Liver (tissue), 9 donors: ENCODE measurements around the gene BIN2. TPM values are rescaled to one million over a fixed set of nuclear protein-coding genes. Genes with fewer than 3 reads are reported as not detected.

Experiments used
- DNase-seq: peaks from one replicate; pipeline ENCODE4 v3.0.0-alpha.2; 2017; ENCODE audit warnings: low spot score
- H3K27ac ChIP-seq, 2 donors: one replicate each; pipeline ENCODE4 v1.7.0; 2013; ENCODE audit warnings: inconsistent platforms in 2 of 2, low read length in 2 of 2, control low read depth in 1 of 2, low read depth in 1 of 2, mild to moderate bottlenecking in 1 of 2
- H3K27me3 ChIP-seq, 4 donors: one replicate each; pipeline versions ENCODE4 v1.6.1 to v1.7.0; 2013; ENCODE audit warnings: low read length in 3 of 4, inconsistent platforms in 1 of 4, mild to moderate bottlenecking in 1 of 4, moderate library complexity in 1 of 4; ENCODE audit not compliant: control insufficient read depth in 4 of 4, insufficient read depth in 4 of 4
- H3K36me3 ChIP-seq, 4 donors: one replicate each; pipeline versions ENCODE4 v1.6.1 to v1.7.0; 2013; ENCODE audit warnings: low read length in 3 of 4, mild to moderate bottlenecking in 3 of 4, low read depth in 1 of 4, moderate library complexity in 1 of 4; ENCODE audit not compliant: control insufficient read depth in 4 of 4, insufficient read depth in 3 of 4
- H3K4me1 ChIP-seq, 4 donors: one replicate each; pipeline versions ENCODE4 v1.6.1 to v1.7.0; 2013; ENCODE audit warnings: low read length in 3 of 4, mild to moderate bottlenecking in 3 of 4, moderate library complexity in 1 of 4; ENCODE audit not compliant: control insufficient read depth in 4 of 4, insufficient read depth in 4 of 4
- H3K4me3 ChIP-seq, 3 donors: one replicate each; pipeline versions ENCODE4 v1.6.1 to v1.7.0; 2013; ENCODE audit warnings: low read length in 3 of 3, control low read depth in 1 of 3, low read depth in 1 of 3, mild to moderate bottlenecking in 1 of 3
- H3K9ac ChIP-seq, 2 donors: one replicate each; pipeline ENCODE4 v1.7.0; 2013; ENCODE audit warnings: low read length in 2 of 2, mild to moderate bottlenecking in 2 of 2, moderate library complexity in 2 of 2, control low read depth in 1 of 2, low read depth in 1 of 2
- H3K9me3 ChIP-seq, 4 donors: one replicate each; pipeline versions ENCODE4 v1.6.1 to v1.7.0; 2013; ENCODE audit warnings: low read length in 3 of 4; ENCODE audit not compliant: control insufficient read depth in 4 of 4
- ATF3 ChIP-seq: IDR thresholded peaks from 2 replicates; pipeline ENCODE4 v1.6.1; 2016; ENCODE audit warnings: antibody characterized with exemption
- CTCF ChIP-seq: fragments of 150-350 bp; IDR thresholded peaks from 2 replicates; pipeline ENCODE4 v1.5.1; 2017; ENCODE audit warnings: improper control_type of control experiment, low read depth, low read length; ENCODE audit not compliant: missing input control
- EGR1 ChIP-seq, 2 donors: IDR thresholded peaks; 2 replicates each; pipeline ENCODE4 v1.6.1; 2016 to 2018; ENCODE audit warnings: antibody characterized with exemption in 2 of 2, low read depth in 2 of 2
- FOXA1 ChIP-seq: IDR thresholded peaks from 2 replicates; pipeline ENCODE4 v1.6.1; 2016; ENCODE audit warnings: antibody characterized with exemption
- FOXA2 ChIP-seq: IDR thresholded peaks from 2 replicates; pipeline ENCODE4 v1.6.1; 2016; ENCODE audit warnings: antibody characterized with exemption
- GABPA ChIP-seq, 2 donors: IDR thresholded peaks in 1 of 2; conservative IDR thresholded peaks in 1 of 2; 2 replicates each; pipeline ENCODE4 v1.6.1; 2016; ENCODE audit warnings: antibody characterized with exemption in 2 of 2, mild to moderate bottlenecking in 1 of 2, moderate library complexity in 1 of 2
- HNF4A ChIP-seq, 2 donors: conservative IDR thresholded peaks; 2 replicates each; pipeline ENCODE4 v1.6.1; 2016; ENCODE audit warnings: antibody characterized with exemption in 2 of 2, mild to moderate bottlenecking in 2 of 2
- HNF4G ChIP-seq: IDR thresholded peaks from 2 replicates; pipeline ENCODE4 v1.6.1; 2016; ENCODE audit warnings: antibody characterized with exemption
- JUND ChIP-seq, 2 donors: IDR thresholded peaks; 2 replicates each; pipeline ENCODE4 v1.6.1; 2016; ENCODE audit warnings: antibody characterized with exemption in 2 of 2
- NR2F2 ChIP-seq: IDR thresholded peaks from 2 replicates; pipeline ENCODE4 v1.6.1; 2016; ENCODE audit warnings: antibody characterized with exemption
- RAD21 ChIP-seq, 2 donors: IDR thresholded peaks; 2 replicates each; pipeline ENCODE4 v1.6.1; 2016; ENCODE audit warnings: antibody characterized with exemption in 2 of 2, mild to moderate bottlenecking in 2 of 2
- REST ChIP-seq: IDR thresholded peaks from 2 replicates; pipeline ENCODE4 v1.6.1; 2016; ENCODE audit warnings: antibody characterized with exemption, mild to moderate bottlenecking
- RXRA ChIP-seq, 2 donors: IDR thresholded peaks; 2 replicates each; pipeline ENCODE4 v1.6.1; 2017 to 2018; ENCODE audit warnings: antibody characterized with exemption in 2 of 2, mild to moderate bottlenecking in 1 of 2
- TAF1 ChIP-seq: conservative IDR thresholded peaks from 2 replicates; pipeline ENCODE4 v1.6.1; 2016; ENCODE audit warnings: antibody characterized with exemption, mild to moderate bottlenecking
- YY1 ChIP-seq: IDR thresholded peaks from 2 replicates; pipeline ENCODE4 v1.6.1; 2016; ENCODE audit warnings: antibody characterized with exemption, mild to moderate bottlenecking
- WGBS: extraction: QIAGEN DNeasy Blood & Tissue Kit; methylation state at CpG from one replicate; pipeline ENCODE4 v1.1.7; 2013; 5-methylcytosine and 5-hydroxymethylcytosine counted together
- polyA plus RNA-seq, 2 donors: library from polyadenylated mRNA; stranded (reverse) in 1 of 2; unstranded in 1 of 2; fragments of 200-250 nt in 1 of 2; fragments of >200 nt in 1 of 2; fragmentation: Nextera tagmentation in 1 of 2; extraction: Ambion mirVana in 1 of 2; gene quantifications; one replicate each; pipeline versions ENCODE4 v1.2.1 to v1.2.3, GENCODE V29; 2013 to 2015
- total RNA-seq, 2 donors: library from RNA; depleted of rRNA; stranded (reverse); fragments of >200 nt; gene quantifications; one replicate each; pipeline ENCODE4 v1.2.3, GENCODE V29; 2014
- TF ChIP-seq, protein P1 (sequence below): IDR thresholded peaks from 2 replicates; pipeline ENCODE4 v1.6.1; 2016; ENCODE audit warnings: antibody characterized with exemption
- TF ChIP-seq, protein P2 (sequence below): IDR thresholded peaks from 2 replicates; pipeline ENCODE4 v1.6.1; 2016; ENCODE audit warnings: antibody characterized with exemption
- donor health status: healthy.
- donor health status: healthy.
- donor health status: healthy.
- donor health status: healthy.
- donor health status: healthy.

The BIN2 gene
- total and polyA plus RNA-seq, 4 donors, result 1.9 to 10.2 (median 4.4) TPM

GRCh38 chr12:51370667-51371066, 46.7 kb upstream of the BIN2 start:
- H3K36me3 ChIP-seq, result no peaks in the 10 kb centered on the region
- 81% methylated on average over 9 of the region's 9 CpGs for WGBS

GRCh38 chr12:51369581-51369980, 45.6 kb upstream of the BIN2 start:
- Histone ChIP-seq H3K9me3 (no peaks in the 10 kb centered on the region), H3K4me3 (no peak overlapping the region)
- no peak for DNase-seq
- TF ChIP-seq YY1 (no peak), GABPA (IDR thresholded peaks at IDR 0.05 in 1 of 2, conservative IDR thresholded peaks at IDR 0.05 in 1 of 2) (no peak), NR2F2 (no peak), FOXA1 (no peak), TAF1 (no peak), CTCF (no peak)
- TF ChIP-seq, protein P1, sequence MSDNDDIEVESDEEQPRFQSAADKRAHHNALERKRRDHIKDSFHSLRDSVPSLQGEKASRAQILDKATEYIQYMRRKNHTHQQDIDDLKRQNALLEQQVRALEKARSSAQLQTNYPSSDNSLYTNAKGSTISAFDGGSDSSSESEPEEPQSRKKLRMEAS, result no peak
- TF ChIP-seq, protein P2, sequence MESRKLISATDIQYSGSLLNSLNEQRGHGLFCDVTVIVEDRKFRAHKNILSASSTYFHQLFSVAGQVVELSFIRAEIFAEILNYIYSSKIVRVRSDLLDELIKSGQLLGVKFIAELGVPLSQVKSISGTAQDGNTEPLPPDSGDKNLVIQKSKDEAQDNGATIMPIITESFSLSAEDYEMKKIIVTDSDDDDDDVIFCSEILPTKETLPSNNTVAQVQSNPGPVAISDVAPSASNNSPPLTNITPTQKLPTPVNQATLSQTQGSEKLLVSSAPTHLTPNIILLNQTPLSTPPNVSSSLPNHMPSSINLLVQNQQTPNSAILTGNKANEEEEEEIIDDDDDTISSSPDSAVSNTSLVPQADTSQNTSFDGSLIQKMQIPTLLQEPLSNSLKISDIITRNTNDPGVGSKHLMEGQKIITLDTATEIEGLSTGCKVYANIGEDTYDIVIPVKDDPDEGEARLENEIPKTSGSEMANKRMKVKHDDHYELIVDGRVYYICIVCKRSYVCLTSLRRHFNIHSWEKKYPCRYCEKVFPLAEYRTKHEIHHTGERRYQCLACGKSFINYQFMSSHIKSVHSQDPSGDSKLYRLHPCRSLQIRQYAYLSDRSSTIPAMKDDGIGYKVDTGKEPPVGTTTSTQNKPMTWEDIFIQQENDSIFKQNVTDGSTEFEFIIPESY, result no peak

More at GRCh38 chr12:51370667-51371066, 46.7 kb upstream of the BIN2 start:
- H3K27ac ChIP-seq, result no peak overlapping the region
- H3K4me1 ChIP-seq, result peaks cover 0 to 11% (median 4%) of the 10 kb centered on the region in 4 donors
- H3K27me3 ChIP-seq, result no peaks in the 10 kb centered on the region
- no peak overlapping the region for H3K9ac ChIP-seq
- H3K4me3 ChIP-seq, result no peak overlapping the region
- DNase-seq, result no peak
- no peaks in the 10 kb centered on the region for H3K9me3 ChIP-seq
- TF ChIP-seq FOXA1 (no peak), EGR1 (IDR thresholded peaks at IDR 0.05; ENCODE audit: low read depth in 2 of 2) (no peak), RXRA (IDR thresholded peaks at IDR 0.05) (no peak), TAF1 (no peak), REST (no peak), GABPA (IDR thresholded peaks at IDR 0.05 in 1 of 2, conservative IDR thresholded peaks at IDR 0.05 in 1 of 2) (no peak), RAD21 (IDR thresholded peaks at IDR 0.05) (no peak), JUND (IDR thresholded peaks at IDR 0.05) (no peak), FOXA2 (no peak), HNF4A (conservative IDR thresholded peaks at IDR 0.05) (no peak), NR2F2 (no peak), CTCF (no peak), ATF3 (no peak), HNF4G (no peak), YY1 (no peak)
- TF ChIP-seq, protein P1, result no peak

More at GRCh38 chr12:51369581-51369980, 45.6 kb upstream of the BIN2 start:
- H3K27me3 ChIP-seq, result no peaks in the 10 kb centered on the region
- no peak overlapping the region for H3K27ac ChIP-seq
- 89% methylated on average over 4 of the region's 4 CpGs for WGBS
- peaks cover 0 to 11% (median 4%) of the 10 kb centered on the region in 4 donors for H3K4me1 ChIP-seq
- H3K9ac ChIP-seq, result no peak overlapping the region
- H3K36me3 ChIP-seq, result no peaks in the 10 kb centered on the region
